ENCODE data around the gene ILKAP.

The ILKAP gene

GRCh38 chr2:238228700-238229099 lies 25.2 kb upstream of the ILKAP start:
- Histone ChIP-seq H3K4me3 (IDR thresholded peaks at IDR 0.05; ENCODE audit: insufficient read depth, low read depth, low read length) (no peak overlapping the region), H3K27ac (no peak overlapping the region), H2AFZ (ENCODE audit: low read depth) (no peak overlapping the region), H3K27me3 (ENCODE audit: insufficient read depth, low read depth) (no peaks in the 10 kb centered on the region), H3K79me2 (ENCODE audit: insufficient read depth, low read depth) (no peaks in the 10 kb centered on the region), H3K36me3 (ENCODE audit: insufficient read depth) (no peaks in the 10 kb centered on the region), H3K4me2 (no peak overlapping the region), H4K20me1 (ENCODE audit: insufficient read depth) (no peaks in the 10 kb centered on the region), H3K4me1 (ENCODE audit: low read depth, poor library complexity, severe bottlenecking) (no peaks in the 10 kb centered on the region), H3K9ac (no peak overlapping the region)
- TF ChIP-seq CTCF (conservative IDR thresholded peaks at IDR 0.05; ENCODE audit: low read depth, low read length): no peak

- H3K4me1 ChIP-seq (ENCODE audit: low read depth, poor library complexity, severe bottlenecking): no peaks in the 10 kb centered on the region
- no peak overlapping the region for H3K4me2 ChIP-seq
- H3K27me3 ChIP-seq (ENCODE audit: insufficient read depth, low read depth): no peaks in the 10 kb centered on the region
- no peak overlapping the region for H2AFZ ChIP-seq (ENCODE audit: low read depth)
- no peak overlapping the region for H3K9ac ChIP-seq
- H3K4me3 ChIP-seq (IDR thresholded peaks at IDR 0.05; ENCODE audit: insufficient read depth, low read depth, low read length): no peak overlapping the region
- no peak overlapping the region for H3K27ac ChIP-seq
- H3K36me3 ChIP-seq (ENCODE audit: insufficient read depth): no peaks in the 10 kb centered on the region
- no peaks in the 10 kb centered on the region for H4K20me1 ChIP-seq (ENCODE audit: insufficient read depth)
- no peaks in the 10 kb centered on the region for H3K79me2 ChIP-seq (ENCODE audit: insufficient read depth, low read depth)
- no peak for TF ChIP-seq CTCF (conservative IDR thresholded peaks at IDR 0.05; ENCODE audit: low read depth, low read length)
Observed at GRCh38 chr2:238227587-238228032, 24.1 kb upstream of the ILKAP start.

GRCh38 chr2:238226698-238227586 lies 23.4 kb upstream of the ILKAP start:
- Histone ChIP-seq H3K4me2 (no peak overlapping the region), H3K36me3 (ENCODE audit: insufficient read depth) (no peaks in the 10 kb centered on the region), H3K27me3 (ENCODE audit: insufficient read depth, low read depth) (no peaks in the 10 kb centered on the region), H2AFZ (ENCODE audit: low read depth) (no peak overlapping the region), H3K9ac (no peak overlapping the region), H3K79me2 (ENCODE audit: insufficient read depth, low read depth) (no peaks in the 10 kb centered on the region), H3K4me1 (ENCODE audit: low read depth, poor library complexity, severe bottlenecking) (no peaks in the 10 kb centered on the region), H3K4me3 (IDR thresholded peaks at IDR 0.05; ENCODE audit: insufficient read depth, low read depth, low read length) (no peak overlapping the region), H4K20me1 (ENCODE audit: insufficient read depth) (no peaks in the 10 kb centered on the region), H3K27ac (no peak overlapping the region)
- no peak for TF ChIP-seq CTCF (conservative IDR thresholded peaks at IDR 0.05; ENCODE audit: low read depth, low read length)

- H3K9ac ChIP-seq: no peak overlapping the region
Observed at GRCh38 chr2:238225911-238226697, 22.6 kb upstream of the ILKAP start.

More at GRCh38 chr2:238225911-238226697, 22.6 kb upstream of the ILKAP start:
- no peak overlapping the region for H3K27ac ChIP-seq
- no peak overlapping the region for H2AFZ ChIP-seq (ENCODE audit: low read depth)
- no peak overlapping the region for H3K4me2 ChIP-seq
- H3K27me3 ChIP-seq (ENCODE audit: insufficient read depth, low read depth): no peaks in the 10 kb centered on the region
- H3K36me3 ChIP-seq (ENCODE audit: insufficient read depth): no peaks in the 10 kb centered on the region
- no peak for TF ChIP-seq CTCF (conservative IDR thresholded peaks at IDR 0.05; ENCODE audit: low read depth, low read length)
- H4K20me1 ChIP-seq (ENCODE audit: insufficient read depth): no peaks in the 10 kb centered on the region
- H3K4me3 ChIP-seq (IDR thresholded peaks at IDR 0.05; ENCODE audit: insufficient read depth, low read depth, low read length): no peak overlapping the region
- H3K4me1 ChIP-seq (ENCODE audit: low read depth, poor library complexity, severe bottlenecking): no peaks in the 10 kb centered on the region
- no peaks in the 10 kb centered on the region for H3K79me2 ChIP-seq (ENCODE audit: insufficient read depth, low read depth)
